AG08396 (cell line): Measurements from ENCODE around the gene SSTR3.

Source experiments
- DNase-seq: peaks from one replicate; pipeline ENCODE4 v3.0.0; 2012; ENCODE audit warnings: low spot score, mixed read lengths

SSTR3 gene

DNA sequence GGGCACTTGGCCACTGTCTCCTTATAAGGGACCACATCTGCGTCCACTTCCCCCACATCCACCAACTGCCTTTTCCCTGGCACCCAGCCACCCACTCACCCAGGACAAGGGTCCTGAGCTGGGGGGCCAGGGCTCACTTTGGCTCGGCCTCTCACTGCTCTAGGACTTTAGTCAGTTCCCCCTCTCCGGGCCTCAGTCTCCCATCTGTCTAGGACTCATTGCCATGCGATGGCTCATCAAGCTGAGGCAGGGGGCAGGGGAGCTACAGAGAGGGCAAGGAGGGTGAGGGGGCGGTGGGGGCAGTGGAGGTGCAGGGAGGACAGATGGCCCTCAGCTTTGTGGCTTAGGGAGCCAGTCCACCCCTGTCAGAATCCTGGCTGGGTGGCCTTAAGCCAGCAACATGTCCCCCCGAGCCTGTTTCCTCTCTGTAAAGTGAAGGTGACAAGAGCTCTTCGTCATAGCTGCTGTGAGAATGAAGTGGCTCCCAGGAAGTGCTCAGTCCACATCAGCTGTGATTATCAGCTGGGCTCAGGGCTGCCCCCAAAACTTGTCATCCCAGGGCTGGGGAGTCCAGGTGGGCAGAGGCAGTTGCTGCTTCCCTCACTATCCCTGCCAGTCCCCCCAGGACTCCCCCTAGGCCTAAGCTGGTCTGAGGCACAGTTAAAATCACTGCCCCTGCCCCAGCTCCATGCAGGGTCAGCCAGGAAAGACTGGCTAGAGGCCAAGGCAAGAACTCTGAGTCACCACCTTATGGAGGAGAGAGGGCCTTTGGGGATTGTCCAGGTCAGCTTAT lies 16.9 kb upstream of the SSTR3 start:
- DNase-seq = peak; percentile 76

GRCh38 chr22:37228106-37229011 lies 16.1 kb upstream of the SSTR3 start:
- no peak for DNase-seq

DNA sequence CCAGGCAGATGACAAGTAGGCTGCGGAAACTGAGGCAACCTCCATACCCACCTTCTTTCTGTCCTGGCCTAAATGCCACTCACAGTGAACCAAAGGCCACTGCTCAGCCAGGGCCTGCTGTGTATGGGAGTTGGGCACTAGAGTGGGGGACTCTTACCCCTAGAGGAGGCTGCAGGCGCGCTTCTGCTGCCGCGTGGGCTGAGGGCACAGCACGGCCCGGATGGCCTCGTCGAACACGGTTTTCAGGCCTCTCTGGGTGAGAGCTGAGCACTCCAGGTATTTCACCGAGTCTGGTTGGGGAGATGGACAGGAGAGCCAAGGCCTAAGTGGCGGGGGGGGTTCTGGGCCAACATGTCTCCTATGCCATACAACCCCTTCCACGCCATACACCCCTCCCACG lies 14.2 kb upstream of the SSTR3 start:
- DNase-seq = no peak

GRCh38 chr22:37226087-37226486 lies 13.8 kb upstream of the SSTR3 start:
- DNase-seq = no peak

- no peak for DNase-seq
These were observed 13.2 kb upstream of the SSTR3 start for GRCh38 chr22:37225481-37225880.

DNA sequence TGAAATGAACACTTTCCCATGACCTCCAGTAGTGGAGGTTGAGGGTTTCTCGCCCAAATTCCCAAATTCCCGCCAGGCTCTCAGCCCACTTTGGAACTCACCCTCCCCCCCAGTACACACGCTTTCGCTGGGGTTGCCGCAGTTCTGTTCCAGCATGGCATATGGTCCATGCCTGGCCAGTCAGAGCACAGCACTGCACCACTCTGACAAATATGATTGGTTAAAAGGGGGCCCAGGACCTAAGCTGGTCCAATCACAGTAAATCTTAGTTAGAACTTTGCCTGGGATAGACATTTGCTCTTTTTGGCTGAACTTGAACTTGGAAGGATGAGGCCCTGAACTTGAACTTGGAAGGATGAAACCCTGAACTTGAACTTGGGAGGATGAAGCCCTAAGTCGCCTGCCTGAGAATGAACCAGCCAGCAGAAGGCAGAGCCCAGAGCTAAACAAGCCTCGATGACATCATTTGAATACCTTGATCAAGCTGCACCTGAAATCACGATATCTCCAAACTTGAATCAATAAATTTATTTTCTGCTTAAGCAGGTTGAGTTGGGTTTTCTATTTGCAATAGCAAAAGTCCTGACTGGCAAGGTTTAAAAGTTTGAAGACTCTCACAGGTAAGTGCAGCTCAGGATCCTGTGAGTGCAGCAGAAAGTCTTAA lies 12.6 kb upstream of the SSTR3 start:
- no peak for DNase-seq

GRCh38 chr22:37223965-37224551 lies 11.8 kb upstream of the SSTR3 start:
- DNase-seq = no peak

- no peak for DNase-seq
These were observed 10.2 kb upstream of the SSTR3 start for GRCh38 chr22:37222440-37222971.

DNA sequence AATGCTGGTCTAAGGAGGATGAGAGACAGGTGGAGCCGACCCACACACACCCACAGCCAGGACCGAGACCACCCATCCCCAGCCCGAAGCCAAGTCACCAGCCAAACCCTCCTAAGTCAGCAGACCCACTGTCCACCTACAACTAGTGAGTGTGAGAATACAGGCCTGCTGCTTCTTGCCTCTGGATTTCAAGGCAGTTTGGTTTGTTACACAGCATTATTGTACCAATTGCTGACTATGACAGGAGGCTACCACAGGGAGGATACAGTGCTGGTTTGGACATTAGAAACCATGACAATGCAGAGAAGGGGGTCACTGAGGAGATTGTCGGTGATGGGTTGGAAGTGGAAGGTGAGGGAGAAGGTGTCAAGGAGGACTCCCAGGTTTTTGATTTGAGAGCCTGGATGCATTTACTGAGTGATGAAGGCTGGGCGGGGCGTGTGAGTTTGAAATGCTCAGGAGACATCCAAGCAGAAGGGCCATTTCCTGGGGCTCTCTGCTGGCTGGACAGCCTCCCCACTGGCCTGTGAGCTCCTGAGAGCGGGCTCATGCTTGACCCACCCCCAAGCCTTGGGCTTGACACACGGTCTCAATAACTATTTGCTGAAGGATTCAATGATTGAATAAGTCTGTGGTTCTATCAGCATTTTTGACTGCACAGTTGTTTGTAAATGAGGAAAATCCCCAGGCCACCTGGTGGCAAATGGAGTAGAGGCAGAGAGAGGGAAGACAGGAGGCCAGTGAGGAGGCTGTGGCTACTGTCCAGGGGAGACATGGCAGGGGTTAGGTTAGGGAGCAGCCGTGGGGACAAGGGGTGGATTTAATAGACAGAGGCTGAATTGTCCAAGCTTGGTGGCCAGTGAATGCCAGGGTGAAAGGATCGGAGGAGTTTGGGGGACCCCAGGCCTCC lies 9.4 kb upstream of the SSTR3 start:
- no peak for DNase-seq

DNA sequence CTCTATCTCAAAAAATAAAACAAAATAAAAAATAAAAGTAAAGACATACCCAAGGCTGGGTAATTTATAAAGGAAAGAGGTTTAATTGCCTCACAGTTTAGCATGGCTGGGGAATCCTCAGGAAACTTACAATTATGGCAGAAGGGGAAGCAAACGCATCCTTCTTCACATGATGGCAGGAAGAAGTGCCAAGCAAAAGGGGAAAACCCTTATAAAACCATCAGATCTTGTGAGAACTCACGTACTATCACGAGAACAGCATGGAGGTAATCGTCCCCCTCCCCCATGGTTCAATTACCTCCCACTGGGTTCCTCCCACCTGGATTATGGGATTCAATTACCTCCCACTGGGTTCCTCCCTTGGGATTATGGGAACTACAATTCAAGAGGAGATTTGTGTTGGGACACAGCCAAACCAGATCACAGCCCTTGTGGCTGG lies 8.3 kb upstream of the SSTR3 start:
- DNase-seq = no peak

GRCh38 chr22:37219533-37219932 lies 7.3 kb upstream of the SSTR3 start:
- DNase-seq = no peak

- no peak for DNase-seq
These were observed 6.6 kb upstream of the SSTR3 start for GRCh38 chr22:37218771-37219411.

GRCh38 chr22:37218399-37218770 lies 6.1 kb upstream of the SSTR3 start:
- no peak for DNase-seq

DNA sequence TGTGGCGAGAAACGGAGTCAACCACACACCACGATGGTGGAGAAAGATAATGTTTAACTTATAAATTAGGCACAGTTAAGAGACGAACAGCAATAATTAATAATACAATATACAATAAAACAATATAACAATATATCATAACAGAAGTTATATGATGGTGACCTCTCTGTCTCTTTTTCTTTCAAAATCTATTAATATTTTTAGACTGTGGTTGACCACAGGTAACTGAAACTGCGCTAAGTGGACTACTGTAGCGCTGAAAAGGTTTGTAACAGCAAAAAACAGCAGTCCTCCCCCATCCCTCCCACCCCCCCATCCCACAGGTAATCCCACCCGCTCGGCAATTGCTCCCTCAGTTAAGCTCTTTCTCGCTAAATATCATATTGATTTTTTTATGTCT lies 3.6 kb upstream of the SSTR3 start:
- DNase-seq = no peak

- DNase-seq = no peak
These were observed 2.4 kb upstream of the SSTR3 start for GRCh38 chr22:37214731-37215030.

DNA sequence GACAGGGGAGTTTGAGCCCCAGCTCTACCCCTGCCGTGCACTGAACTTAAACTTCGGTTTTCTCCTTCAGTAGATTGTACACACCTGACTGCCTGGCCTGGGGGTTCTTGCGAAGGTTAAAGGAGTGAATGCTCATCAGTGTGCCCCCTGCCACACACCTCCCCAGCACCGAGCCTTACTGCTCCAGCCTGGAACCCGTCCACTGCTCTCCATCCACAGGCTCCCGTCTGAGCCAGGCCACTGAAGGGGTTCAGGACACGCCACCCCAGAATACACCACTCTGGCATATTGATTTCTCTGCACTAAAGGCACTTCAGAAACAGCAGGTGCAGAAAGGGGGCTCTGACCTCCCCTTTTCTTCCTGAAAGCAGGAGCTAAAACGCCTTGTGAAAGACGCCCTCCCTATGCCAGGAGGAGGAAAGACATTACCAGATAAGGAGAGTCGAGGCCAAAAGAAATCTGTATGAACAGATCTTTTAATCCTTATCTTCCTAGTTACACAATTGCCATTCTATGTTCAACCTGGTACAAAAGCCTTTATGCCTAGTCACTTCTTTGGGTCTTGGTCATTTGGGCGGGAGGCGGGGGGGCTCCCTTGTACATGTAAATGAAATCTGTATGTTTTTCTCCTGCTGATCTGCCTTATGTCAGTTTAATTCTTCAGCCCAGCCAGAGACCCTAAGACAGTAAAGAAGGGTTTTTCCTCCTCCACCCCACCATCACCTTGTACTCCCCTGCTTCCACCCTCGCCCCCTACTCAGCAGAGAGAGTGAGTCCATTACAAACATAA lies 1.9 kb upstream of the SSTR3 start:
- DNase-seq = no peak

DNA sequence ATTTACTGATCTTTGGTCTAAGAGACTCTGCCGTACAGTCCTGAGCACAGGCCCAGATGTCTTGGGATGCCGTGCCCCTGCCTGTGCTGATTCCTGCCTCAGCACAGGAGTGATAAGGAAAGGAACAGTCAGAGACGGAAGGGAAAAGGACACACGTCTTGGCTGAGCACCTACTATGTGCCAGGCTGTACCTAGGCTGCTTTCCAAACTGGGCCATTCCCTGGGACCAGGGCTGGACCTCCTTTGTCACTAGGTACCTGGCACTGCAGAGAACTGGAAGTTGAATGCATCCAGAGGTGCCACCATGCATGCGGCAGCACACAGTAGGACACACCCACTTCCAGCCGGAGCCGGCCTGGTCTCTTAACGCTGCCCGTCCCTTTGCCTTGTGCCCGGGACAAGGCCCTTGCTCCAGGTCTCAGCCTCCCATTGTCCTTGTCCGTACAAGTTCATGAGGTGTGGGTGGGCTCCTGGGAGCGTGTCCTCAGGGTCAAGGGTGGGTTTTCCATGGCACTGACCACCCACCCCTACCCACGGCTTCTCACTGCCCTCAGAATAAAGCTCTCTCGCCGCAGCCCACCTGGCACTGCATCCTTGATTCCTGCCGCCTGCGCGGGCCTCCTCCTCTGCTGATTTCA lies 1.1 kb upstream of the SSTR3 start:
- no peak for DNase-seq

GRCh38 chr22:37211866-37212173 lies 457 bp downstream of the SSTR3 start:
- no peak for DNase-seq

- DNase-seq = no peak
These were observed 1.0 kb downstream of the SSTR3 start for GRCh38 chr22:37211075-37211865.
